Neural progenitor cell (in vitro differentiated cells): ENCODE measurements around the gene ABL2. TPM values are rescaled to one million over a fixed set of nuclear protein-coding genes. Genes with fewer than 3 reads are reported as not detected.

Experiments
- DNase-seq: peaks from one replicate; pipeline ENCODE4 v3.0.0-alpha.2; 2016; ENCODE audit warnings: low spot score
- H2AFZ ChIP-seq: fragments of 200-600 bp; sonication (generic); replicated peaks from 2 replicates; pipeline ENCODE4 v1.6.1; 2016; ENCODE audit warnings: antibody characterized with exemption
- H3F3A ChIP-seq: fragments of 200-600 bp; sonication (generic); 2 replicates; pipeline ENCODE4 v1.6.1; 2016; ENCODE audit warnings: antibody characterized with exemption, low read depth
- H3K27ac ChIP-seq: fragments of 200-600 bp; sonication (generic); 2 replicates; pipeline ENCODE4 v1.5.1; 2016; ENCODE audit warnings: mild to moderate bottlenecking
- H3K27me3 ChIP-seq: fragments of 200-600 bp; sonication (generic); 2 replicates; pipeline ENCODE4 v1.6.1; 2016; ENCODE audit warnings: mild to moderate bottlenecking, moderate library complexity
- H3K36me3 ChIP-seq: fragments of 200-600 bp; sonication (generic); 2 replicates; pipeline ENCODE4 v1.5.1; 2016
- H3K4me1 ChIP-seq: fragments of 200-600 bp; sonication (generic); 2 replicates; pipeline ENCODE4 v1.6.1; 2016; ENCODE audit warnings: mixed run types
- H3K4me2 ChIP-seq: fragments of 200-600 bp; sonication (generic); 2 replicates; pipeline ENCODE4 v1.6.1; 2016
- H3K4me3 ChIP-seq: fragments of 200-600 bp; sonication (generic); 2 replicates; pipeline ENCODE4 v1.5.1; 2016
- H3K79me2 ChIP-seq: fragments of 200-600 bp; sonication (generic); 2 replicates; pipeline ENCODE4 v1.6.1; 2016; ENCODE audit warnings: low read depth
- H3K9ac ChIP-seq: fragments of 200-600 bp; sonication (generic); 2 replicates; pipeline ENCODE4 v1.6.1; 2016
- H3K9me3 ChIP-seq: fragments of 200-600 bp; sonication (generic); 2 replicates; pipeline ENCODE4 v1.5.1; 2016; ENCODE audit warnings: low read depth
- H4K20me1 ChIP-seq: fragments of 200-600 bp; sonication (generic); 2 replicates; pipeline ENCODE4 v1.6.1; 2016; ENCODE audit warnings: low read depth
- H3K27ac Mint-ChIP-seq: 3 replicates; pipeline ENCODE4 v1.8.0; 2021; ENCODE audit warnings: mixed read lengths
- H3K27me3 Mint-ChIP-seq: 2 replicates; pipeline ENCODE4 v1.8.0; 2022; ENCODE audit warnings: low read depth, mild to moderate bottlenecking, inconsistent platforms, moderate library complexity, mixed read lengths; ENCODE audit not compliant: insufficient read depth
- H3K36me3 Mint-ChIP-seq: 3 replicates; pipeline ENCODE4 v1.8.0; 2021; ENCODE audit warnings: mixed read lengths
- H3K4me1 Mint-ChIP-seq: 3 replicates; pipeline ENCODE4 v1.8.0; 2021; ENCODE audit warnings: mixed read lengths
- H3K4me3 Mint-ChIP-seq: 3 replicates; pipeline ENCODE4 v1.8.0; 2021; ENCODE audit warnings: mild to moderate bottlenecking, moderate library complexity, mixed read lengths
- H3K9me3 Mint-ChIP-seq: 3 replicates; pipeline ENCODE4 v1.8.0; 2020; ENCODE audit warnings: mixed read lengths
- EZH2 ChIP-seq: fragments of 200-600 bp; sonication (generic); IDR thresholded peaks from 2 replicates; pipeline ENCODE4 v1.6.1; 2017; ENCODE audit warnings: antibody characterized with exemption, mild to moderate bottlenecking, moderate library complexity
- EZH2phosphoT487 ChIP-seq: fragments of 200-600 bp; sonication (generic); IDR thresholded peaks from 2 replicates; pipeline ENCODE4 v1.6.1; 2017; ENCODE audit warnings: antibody characterized with exemption
- total RNA-seq: library from RNA; depleted of rRNA; stranded (reverse); fragments of >200 nt; gene quantifications from 2 replicates; pipeline ENCODE4 v1.2.3, GENCODE V29; 2015; ENCODE audit warnings: low replicate concordance
- TF ChIP-seq, protein P1 (sequence below): fragments of 200-600 bp; sonication (generic); IDR thresholded peaks from 2 replicates; pipeline ENCODE4 v1.5.1; 2017; ENCODE audit warnings: antibody characterized with exemption, mild to moderate bottlenecking

ABL2 gene
- total RNA-seq, 1 donor from 2014 or later = 17.9 TPM

DNA sequence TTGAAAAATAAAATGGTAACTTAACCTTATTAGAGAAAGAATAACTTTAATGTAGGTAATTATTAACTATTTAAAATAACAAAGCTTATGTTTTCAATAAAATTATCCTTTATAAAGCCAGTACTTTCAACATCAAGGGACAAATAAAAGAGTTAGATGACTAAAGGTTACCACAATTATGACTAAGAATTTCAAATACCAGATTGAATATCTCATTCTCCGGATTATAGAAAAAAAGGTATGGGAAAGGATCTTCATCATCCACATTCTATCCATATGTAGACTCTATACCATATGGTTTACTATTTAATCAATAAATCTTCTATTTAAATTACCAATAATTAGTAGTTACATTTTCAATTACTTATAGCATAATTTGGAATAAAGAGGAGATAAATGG, 84.9 kb downstream of the ABL2 start:
- Mint-ChIP-seq H3K4me3 (no peak overlapping the region), H3K27ac (no peak overlapping the region), H3K4me1 (peaks cover 10% of the 10 kb centered on the region), H3K27me3 (no peaks in the 10 kb centered on the region), H3K36me3 (peaks cover 26% of the 10 kb centered on the region), H3K9me3 (peaks cover 16% of the 10 kb centered on the region)
- H2AFZ ChIP-seq = no peak overlapping the region
- H3K36me3 ChIP-seq = no peaks in the 10 kb centered on the region
- H3K4me2 ChIP-seq = no peak overlapping the region
- no peaks in the 10 kb centered on the region for H3K27me3 ChIP-seq
- DNase-seq = no peak
- TF ChIP-seq, protein P1, sequence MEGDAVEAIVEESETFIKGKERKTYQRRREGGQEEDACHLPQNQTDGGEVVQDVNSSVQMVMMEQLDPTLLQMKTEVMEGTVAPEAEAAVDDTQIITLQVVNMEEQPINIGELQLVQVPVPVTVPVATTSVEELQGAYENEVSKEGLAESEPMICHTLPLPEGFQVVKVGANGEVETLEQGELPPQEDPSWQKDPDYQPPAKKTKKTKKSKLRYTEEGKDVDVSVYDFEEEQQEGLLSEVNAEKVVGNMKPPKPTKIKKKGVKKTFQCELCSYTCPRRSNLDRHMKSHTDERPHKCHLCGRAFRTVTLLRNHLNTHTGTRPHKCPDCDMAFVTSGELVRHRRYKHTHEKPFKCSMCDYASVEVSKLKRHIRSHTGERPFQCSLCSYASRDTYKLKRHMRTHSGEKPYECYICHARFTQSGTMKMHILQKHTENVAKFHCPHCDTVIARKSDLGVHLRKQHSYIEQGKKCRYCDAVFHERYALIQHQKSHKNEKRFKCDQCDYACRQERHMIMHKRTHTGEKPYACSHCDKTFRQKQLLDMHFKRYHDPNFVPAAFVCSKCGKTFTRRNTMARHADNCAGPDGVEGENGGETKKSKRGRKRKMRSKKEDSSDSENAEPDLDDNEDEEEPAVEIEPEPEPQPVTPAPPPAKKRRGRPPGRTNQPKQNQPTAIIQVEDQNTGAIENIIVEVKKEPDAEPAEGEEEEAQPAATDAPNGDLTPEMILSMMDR = no peak
- no peak for TF ChIP-seq EZH2
- no peak for TF ChIP-seq EZH2phosphoT487
- H4K20me1 ChIP-seq = peaks cover 25% of the 10 kb centered on the region
- H3K4me1 ChIP-seq = peaks cover 13% of the 10 kb centered on the region
- H3K4me3 ChIP-seq = no peak overlapping the region
- H3F3A ChIP-seq = peaks cover 6% of the 10 kb centered on the region
- peaks cover 34% of the 10 kb centered on the region for H3K79me2 ChIP-seq
- H3K27ac ChIP-seq = no peak overlapping the region
- no peak overlapping the region for H3K9ac ChIP-seq
- no peaks in the 10 kb centered on the region for H3K9me3 ChIP-seq

DNA sequence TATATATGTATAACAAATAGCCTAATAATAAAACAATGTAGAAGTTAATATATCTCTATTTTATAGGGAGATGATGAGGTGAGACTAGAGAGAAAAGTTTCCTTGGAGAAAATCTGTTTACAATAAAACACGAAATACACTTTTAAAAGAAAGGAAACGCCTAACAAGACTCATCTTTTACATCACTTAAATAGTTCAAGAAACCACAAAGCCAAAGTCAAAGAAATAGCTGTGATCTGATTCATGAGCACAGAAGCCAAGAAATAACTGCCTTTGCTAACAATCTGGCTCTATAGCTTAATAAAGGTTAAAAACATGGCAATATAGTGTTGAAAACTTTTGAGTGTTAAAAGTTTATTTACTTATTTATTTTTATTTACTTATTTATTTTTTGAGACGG, 86.2 kb downstream of the ABL2 start:
- Histone ChIP-seq H2AFZ (no peak overlapping the region), H3K79me2 (peaks cover 30% of the 10 kb centered on the region), H3K27me3 (no peaks in the 10 kb centered on the region), H3K4me2 (no peak overlapping the region), H3F3A (peaks cover 6% of the 10 kb centered on the region), H4K20me1 (peaks cover 25% of the 10 kb centered on the region), H3K9ac (no peak overlapping the region), H3K9me3 (no peaks in the 10 kb centered on the region), H3K4me1 (peaks cover 13% of the 10 kb centered on the region), H3K4me3 (no peak overlapping the region), H3K36me3 (no peaks in the 10 kb centered on the region), H3K27ac (no peak overlapping the region)
- Mint-ChIP-seq H3K4me1 (peaks cover 15% of the 10 kb centered on the region), H3K27me3 (no peaks in the 10 kb centered on the region), H3K27ac (no peak overlapping the region), H3K9me3 (peaks cover 15% of the 10 kb centered on the region), H3K4me3 (no peak overlapping the region), H3K36me3 (peaks cover 27% of the 10 kb centered on the region)
- no peak for DNase-seq
- TF ChIP-seq, protein P1 = no peak
- no peak for TF ChIP-seq EZH2
- TF ChIP-seq EZH2phosphoT487 = no peak

DNA sequence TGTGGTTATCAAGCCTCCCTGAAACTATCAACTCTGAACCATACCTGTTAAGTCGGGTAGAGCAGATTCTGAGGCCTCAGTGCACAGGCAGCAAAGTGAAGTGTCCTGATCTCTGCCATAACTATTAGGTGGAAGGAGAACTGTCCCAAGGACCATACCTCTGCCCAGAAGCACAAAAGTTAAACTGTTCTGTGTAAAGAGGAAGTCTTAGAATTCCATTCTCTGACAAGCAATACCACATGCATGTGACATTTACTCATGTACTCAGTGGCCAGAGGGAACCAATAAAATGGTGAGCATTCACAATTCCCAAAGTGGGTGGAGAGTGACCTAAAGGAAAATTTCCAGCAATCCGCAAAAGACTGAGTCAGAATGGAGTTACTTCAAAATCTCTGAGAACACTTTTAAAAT, 86.6 kb downstream of the ABL2 start:
- no peak overlapping the region for H3K9ac ChIP-seq
- no peak overlapping the region for H3K4me3 Mint-ChIP-seq
- peaks cover 13% of the 10 kb centered on the region for H3K4me1 ChIP-seq
- H3F3A ChIP-seq = peaks cover 6% of the 10 kb centered on the region
- peaks cover 25% of the 10 kb centered on the region for H4K20me1 ChIP-seq
- no peaks in the 10 kb centered on the region for H3K9me3 ChIP-seq
- H2AFZ ChIP-seq = no peak overlapping the region
- no peak overlapping the region for H3K4me3 ChIP-seq
- H3K4me1 Mint-ChIP-seq = peaks cover 15% of the 10 kb centered on the region
- DNase-seq = no peak
- H3K36me3 ChIP-seq = no peaks in the 10 kb centered on the region
- H3K27me3 ChIP-seq = no peaks in the 10 kb centered on the region
- H3K79me2 ChIP-seq = peaks cover 34% of the 10 kb centered on the region
- no peaks in the 10 kb centered on the region for H3K27me3 Mint-ChIP-seq
- no peak overlapping the region for H3K4me2 ChIP-seq
- peaks cover 15% of the 10 kb centered on the region for H3K9me3 Mint-ChIP-seq
- no peak overlapping the region for H3K27ac Mint-ChIP-seq
- H3K36me3 Mint-ChIP-seq = peaks cover 27% of the 10 kb centered on the region
- no peak overlapping the region for H3K27ac ChIP-seq
- TF ChIP-seq EZH2phosphoT487 (no peak), EZH2 (no peak)
- TF ChIP-seq, protein P1 = no peak
